Mucosa of rectum (tissue), 2 donors: ENCODE measurements around the gene SLC10A1.
"Not testable (repeated sequence)": the region's sequence is repeated elsewhere in the genome, so short reads cannot be mapped to it uniquely, and the experiment has no call there.

Source experiments
- H3K27ac ChIP-seq, 2 donors: one replicate each; pipeline ENCODE4 v1.7.0; 2013; ENCODE audit warnings: inconsistent platforms in 2 of 2, low read depth in 2 of 2, low read length in 2 of 2
- H3K27me3 ChIP-seq, 2 donors: one replicate each; pipeline ENCODE4 v1.7.0; 2013; ENCODE audit warnings: low read length in 2 of 2; ENCODE audit not compliant: control insufficient read depth in 2 of 2, insufficient read depth in 2 of 2
- H3K36me3 ChIP-seq, 2 donors: one replicate each; pipeline ENCODE4 v1.7.0; 2013; ENCODE audit warnings: low read length in 2 of 2; ENCODE audit not compliant: control insufficient read depth in 2 of 2, insufficient read depth in 2 of 2
- H3K4me1 ChIP-seq, 2 donors: one replicate each; pipeline ENCODE4 v1.7.0; 2013; ENCODE audit warnings: low read length in 2 of 2, mild to moderate bottlenecking in 1 of 2; ENCODE audit not compliant: control insufficient read depth in 2 of 2, insufficient read depth in 2 of 2
- H3K4me3 ChIP-seq, 2 donors: one replicate each; pipeline ENCODE4 v1.7.0; 2013; ENCODE audit warnings: low read length in 2 of 2
- H3K9ac ChIP-seq, 2 donors: one replicate each; pipeline ENCODE4 v1.7.0; 2013; ENCODE audit warnings: low read length in 2 of 2, low read depth in 1 of 2, mild to moderate bottlenecking in 1 of 2
- H3K9me3 ChIP-seq, 2 donors: one replicate each; pipeline ENCODE4 v1.7.0; 2013; ENCODE audit warnings: low read length in 2 of 2; ENCODE audit not compliant: control insufficient read depth in 2 of 2
- donor health status: healthy.
- donor health status: Normal muscosa, but diverticular disease.

The SLC10A1 gene

GRCh38 chr14:69827560-69827959 is 30.5 kb upstream of the SLC10A1 start:
- Histone ChIP-seq H3K27ac (no peak overlapping the region), H3K9ac (no peak overlapping the region), H3K4me1 (no peaks in the 10 kb centered on the region), H3K9me3 (no peaks in the 10 kb centered on the region), H3K4me3 (no peak overlapping the region), H3K36me3 (no peaks in the 10 kb centered on the region), H3K27me3 (no peaks in the 10 kb centered on the region)

GRCh38 chr14:69822456-69822855 is 25.4 kb upstream of the SLC10A1 start:
- Histone ChIP-seq H3K36me3 (no peaks in the 10 kb centered on the region), H3K9me3 (no peaks in the 10 kb centered on the region), H3K4me3 (no peak overlapping the region), H3K4me1 (no peaks in the 10 kb centered on the region), H3K9ac (no peak overlapping the region), H3K27ac (no peak overlapping the region), H3K27me3 (peaks cover 0 to 3% of the 10 kb centered on the region in 2 donors)

GRCh38 chr14:69820991-69821390 is 23.9 kb upstream of the SLC10A1 start:
- Histone ChIP-seq H3K9me3 (no peaks in the 10 kb centered on the region), H3K4me1 (no peaks in the 10 kb centered on the region), H3K36me3 (no peaks in the 10 kb centered on the region), H3K4me3 (no peak overlapping the region), H3K27ac (no peak overlapping the region), H3K9ac (no peak overlapping the region), H3K27me3 (peaks cover under 1 to 3% of the 10 kb centered on the region in 2 donors)

GRCh38 chr14:69819607-69820006 is 22.6 kb upstream of the SLC10A1 start:
- no peaks in the 10 kb centered on the region for H3K9me3 ChIP-seq
- no peaks in the 10 kb centered on the region for H3K4me1 ChIP-seq
- no peaks in the 10 kb centered on the region for H3K36me3 ChIP-seq
- no peak overlapping the region for H3K9ac ChIP-seq
- H3K27ac ChIP-seq: no peak overlapping the region
- H3K4me3 ChIP-seq: no peak overlapping the region
- H3K27me3 ChIP-seq: peaks cover 3 to 5% of the 10 kb centered on the region in 2 donors

GRCh38 chr14:69818758-69819191 is 21.7 kb upstream of the SLC10A1 start:
- H3K9me3 ChIP-seq: no peaks in the 10 kb centered on the region
- H3K27me3 ChIP-seq: peaks cover 3 to 5% of the 10 kb centered on the region in 2 donors
- no peak overlapping the region for H3K4me3 ChIP-seq
- H3K9ac ChIP-seq: no peak overlapping the region
- H3K27ac ChIP-seq: no peak overlapping the region
- no peaks in the 10 kb centered on the region for H3K4me1 ChIP-seq
- no peaks in the 10 kb centered on the region for H3K36me3 ChIP-seq

- Histone ChIP-seq H3K9me3 (no peaks in the 10 kb centered on the region), H3K27ac (no peak overlapping the region), H3K36me3 (no peaks in the 10 kb centered on the region), H3K27me3 (peaks cover 3 to 5% of the 10 kb centered on the region in 2 donors), H3K4me3 (no peak overlapping the region), H3K9ac (no peak overlapping the region), H3K4me1 (no peaks in the 10 kb centered on the region)
These were observed 19.2 kb upstream of the SLC10A1 start for GRCh38 chr14:69816216-69816615.

GRCh38 chr14:69815556-69815955 is 18.5 kb upstream of the SLC10A1 start:
- no peak overlapping the region for H3K4me3 ChIP-seq
- no peak overlapping the region for H3K9ac ChIP-seq
- no peaks in the 10 kb centered on the region for H3K9me3 ChIP-seq
- H3K4me1 ChIP-seq: no peaks in the 10 kb centered on the region
- H3K27ac ChIP-seq: no peak overlapping the region
- no peaks in the 10 kb centered on the region for H3K36me3 ChIP-seq
- peaks cover 3 to 5% of the 10 kb centered on the region in 2 donors for H3K27me3 ChIP-seq

- H3K36me3 ChIP-seq: no peaks in the 10 kb centered on the region
- peaks cover 1 to 5% of the 10 kb centered on the region in 2 donors for H3K27me3 ChIP-seq
- H3K27ac ChIP-seq: no peak overlapping the region
- no peaks in the 10 kb centered on the region for H3K4me1 ChIP-seq
- no peak overlapping the region for H3K9ac ChIP-seq
- H3K4me3 ChIP-seq: no peak overlapping the region
- H3K9me3 ChIP-seq: no peaks in the 10 kb centered on the region
These were observed 17.4 kb upstream of the SLC10A1 start for GRCh38 chr14:69814397-69814796.

- H3K27ac ChIP-seq, H3K4me1 ChIP-seq, H3K9me3 ChIP-seq, H3K9ac ChIP-seq, H3K4me3 ChIP-seq, H3K36me3 ChIP-seq, H3K27me3 ChIP-seq: not testable (repeated sequence)
These were observed 16.3 kb upstream of the SLC10A1 start for GRCh38 chr14:69813346-69813745.

GRCh38 chr14:69812711-69813110 is 15.7 kb upstream of the SLC10A1 start:
- H3K36me3 ChIP-seq: no peaks in the 10 kb centered on the region
- no peak overlapping the region for H3K9ac ChIP-seq
- H3K4me1 ChIP-seq: no peaks in the 10 kb centered on the region
- H3K4me3 ChIP-seq: no peak overlapping the region
- peaks cover 0 to 5% of the 10 kb centered on the region in 2 donors for H3K27me3 ChIP-seq
- H3K9me3 ChIP-seq: no peaks in the 10 kb centered on the region
- no peak overlapping the region for H3K27ac ChIP-seq

- Histone ChIP-seq H3K4me1 (no peaks in the 10 kb centered on the region), H3K27ac (no peak overlapping the region), H3K9me3 (no peaks in the 10 kb centered on the region), H3K36me3 (no peaks in the 10 kb centered on the region), H3K27me3 (peaks cover 0 to 5% of the 10 kb centered on the region in 2 donors), H3K9ac (no peak overlapping the region), H3K4me3 (no peak overlapping the region)
These were observed 14.8 kb upstream of the SLC10A1 start for GRCh38 chr14:69811868-69812252.
